ENCODE measurements around the gene ASAH2B. TPM values are rescaled to one million over a fixed set of nuclear protein-coding genes. Genes with fewer than 3 reads are reported as not detected.
"Not testable (repeated sequence)": the region's sequence is repeated elsewhere in the genome, so short reads cannot be mapped to it uniquely, and the experiment has no call there.

ASAH2B gene
- total RNA-seq (2022), result 8.8 and 9.4 TPM in 2 replicates
- Bru-seq, nascent RNA, result percentile 79 among the genes with signal in this experiment
- BruChase-seq, experiment 1, labeled RNA remaining after a 2-hour chase, result percentile 80 among the genes with signal in this experiment
- BruChase-seq, experiment 2, labeled RNA remaining after a 6-hour chase, result percentile 65 among the genes with signal in this experiment
- long read RNA-seq, full-length matches to known transcripts, result 32 of 42 reads
- long read RNA-seq, partial matches to known transcripts, result 3 of 42 reads
- long read RNA-seq, other reads (novel, unspliced or antisense), result 7 of 42 reads

DNA sequence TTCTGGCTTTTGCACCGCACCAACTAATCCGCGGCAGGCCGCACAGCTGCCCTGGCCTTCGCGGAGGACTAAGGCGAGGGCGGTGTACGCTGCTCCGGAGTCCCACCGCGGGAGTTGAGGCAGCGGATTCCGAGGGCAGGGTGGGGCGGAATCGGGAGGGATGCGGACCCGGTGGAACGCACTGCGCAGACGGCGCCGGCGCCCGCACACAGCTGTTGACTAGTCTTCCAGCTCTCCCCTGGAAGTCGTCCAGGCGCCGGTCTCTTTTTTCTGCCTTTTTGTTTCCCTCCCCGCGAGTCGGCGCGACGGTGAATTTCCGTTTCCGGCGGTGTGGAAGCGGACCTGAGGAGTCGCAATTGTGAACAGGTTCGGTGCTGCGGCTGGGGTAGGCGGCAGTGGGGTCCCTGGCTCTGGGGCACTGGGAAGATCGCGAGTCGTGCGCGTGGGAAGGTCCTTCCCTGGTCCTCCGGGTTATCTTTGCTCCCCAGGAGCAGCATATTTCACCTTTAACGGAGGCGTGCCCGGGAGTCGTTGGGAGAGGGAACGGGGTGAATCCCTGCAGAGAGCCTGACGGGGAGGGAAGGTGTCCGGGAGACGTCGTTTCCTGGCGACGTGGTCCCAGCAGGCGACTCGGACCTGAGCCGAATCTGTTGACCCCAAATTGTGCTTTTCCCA lies at the start of gene ASAH2B:
Gene ASAH2B, plus strand, starts transcription at position 319 of the 675 bp plus-strand sequence. CDS start 5,195 bp downstream, outside the sequence.
- TSS peak; percentile 82 for BruUV-seq (replicated peaks)
- DNase-seq, result peak; percentile 86 to 87
- Mint-ChIP-seq H3K27ac (ENCODE audit: unreplicated experiment) (peak within 1 kb of the TSS; percentile 97), H3K9me3 (ENCODE audit: unreplicated experiment) (no peaks in the 10 kb centered on the region), H3K27me3 (ENCODE audit: insufficient read depth, unreplicated experiment) (peaks cover 6% of the 10 kb centered on the region), H3K4me3 (ENCODE audit: unreplicated experiment) (peak within 1 kb of the TSS; percentile 95), H3K4me1 (ENCODE audit: low read depth, unreplicated experiment) (peaks cover 7% of the 10 kb centered on the region), H3K36me3 (ENCODE audit: insufficient read depth, unreplicated experiment) (peaks cover 9% of the 10 kb centered on the region)
- H3K36me3 ChIP-seq (ENCODE audit: control insufficient read depth, insufficient read depth, low read length), result no peaks in the 10 kb centered on the region
- H3K9me3 ChIP-seq, result no peaks in the 10 kb centered on the region
- H3K4me3 ChIP-seq (ENCODE audit: low read depth, low read length), result peak within 1 kb of the TSS; percentile 88
- CTCF ChIA-PET, result interaction anchor here (1.1 kb wide), 1 partner anchor 80 kb away, joined by 4 read pairs; no protein-coding TSS in a partner anchor
- intact Hi-C loops (cut with micrococcal nuclease; ENCODE audit: unreplicated experiment), result no loop called here
- no peaks in the 10 kb centered on the region for H3K27me3 ChIP-seq (replicated peaks; ENCODE audit: control insufficient read depth, insufficient read depth, low read length)
- TF ChIP-seq CTCF (IDR thresholded peaks at IDR 0.05; ENCODE audit: insufficient read depth in 1 of 2, low read depth in 1 of 2, low read length in 1 of 2, severe bottlenecking in 1 of 2, unreplicated experiment in 1 of 2), result no peak
- 0 out of 2 replicates have a peak, but pooled peaks cover 6% of the 10 kb centered on the region for H3K4me1 ChIP-seq
- POLR2A ChIA-PET, result no interaction called here

GRCh38 chr10:50697819-50698218 lies 41.9 kb upstream of the ASAH2B start:
- H3K36me3 Mint-ChIP-seq (ENCODE audit: insufficient read depth, unreplicated experiment); H3K27ac Mint-ChIP-seq (ENCODE audit: unreplicated experiment); H3K9me3 ChIP-seq; H3K4me1 Mint-ChIP-seq (ENCODE audit: low read depth, unreplicated experiment); H3K9me3 Mint-ChIP-seq (ENCODE audit: unreplicated experiment); H3K4me1 ChIP-seq; intact Hi-C loops (cut with micrococcal nuclease; ENCODE audit: unreplicated experiment); DNase-seq; CTCF ChIA-PET; POLR2A ChIA-PET; BruUV-seq (replicated peaks); H3K4me3 Mint-ChIP-seq (ENCODE audit: unreplicated experiment); H3K4me3 ChIP-seq (ENCODE audit: low read depth, low read length); H3K36me3 ChIP-seq (ENCODE audit: control insufficient read depth, insufficient read depth, low read length); H3K27me3 ChIP-seq (replicated peaks; ENCODE audit: control insufficient read depth, insufficient read depth, low read length): not testable (repeated sequence)
- peaks cover 13% of the 10 kb centered on the region for H3K27me3 Mint-ChIP-seq (ENCODE audit: insufficient read depth, unreplicated experiment)

DNA sequence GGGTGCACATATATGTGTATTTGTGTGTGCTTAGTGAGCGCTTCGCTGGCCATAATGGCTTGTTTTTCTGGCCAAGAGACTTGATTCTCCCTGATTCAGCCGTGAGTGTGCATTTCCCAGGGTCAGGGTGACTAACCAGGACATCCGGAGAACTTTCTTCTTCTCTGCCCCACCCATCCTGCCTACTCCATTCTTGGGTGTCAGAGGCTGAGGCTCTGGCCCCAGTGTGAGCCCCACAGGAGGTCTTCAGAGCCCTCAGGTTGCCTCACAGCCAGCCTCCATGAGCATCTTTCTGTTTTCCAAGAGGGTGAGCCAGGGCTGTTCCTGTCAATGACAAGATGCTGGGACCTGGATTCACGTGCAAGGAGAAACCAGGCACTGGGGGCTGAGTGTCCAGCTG lies 37.8 kb upstream of the ASAH2B start:
- H3K27ac Mint-ChIP-seq (ENCODE audit: unreplicated experiment); POLR2A ChIA-PET; H3K27me3 Mint-ChIP-seq (ENCODE audit: insufficient read depth, unreplicated experiment); BruUV-seq (replicated peaks); H3K27me3 ChIP-seq (replicated peaks; ENCODE audit: control insufficient read depth, insufficient read depth, low read length); DNase-seq; H3K9me3 Mint-ChIP-seq (ENCODE audit: unreplicated experiment); H3K4me1 Mint-ChIP-seq (ENCODE audit: low read depth, unreplicated experiment); H3K4me3 ChIP-seq (ENCODE audit: low read depth, low read length); intact Hi-C loops (cut with micrococcal nuclease; ENCODE audit: unreplicated experiment); H3K9me3 ChIP-seq; CTCF ChIA-PET; H3K4me1 ChIP-seq; H3K36me3 Mint-ChIP-seq (ENCODE audit: insufficient read depth, unreplicated experiment); H3K4me3 Mint-ChIP-seq (ENCODE audit: unreplicated experiment); H3K36me3 ChIP-seq (ENCODE audit: control insufficient read depth, insufficient read depth, low read length): not testable (repeated sequence)

DNA sequence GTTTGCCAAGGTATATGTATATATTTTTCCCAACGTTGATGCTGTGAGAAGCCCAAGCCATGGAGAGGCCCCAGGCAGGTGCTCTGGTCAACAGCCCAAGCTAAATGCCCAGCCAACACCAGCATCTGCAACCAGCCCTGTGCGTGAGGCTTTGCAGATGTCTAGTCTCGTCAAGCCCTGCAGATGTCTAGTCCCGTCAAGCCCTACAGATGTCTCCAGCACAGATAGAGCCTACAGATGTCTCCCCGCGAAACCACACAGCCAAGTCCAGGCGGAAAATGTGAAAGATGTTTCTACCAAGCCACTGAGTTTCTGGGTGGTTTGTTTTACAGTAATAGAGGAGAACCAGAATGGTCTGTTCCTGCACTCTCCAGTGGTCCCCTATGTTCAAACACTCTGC lies 36.7 kb upstream of the ASAH2B start:
- H3K27me3 Mint-ChIP-seq (ENCODE audit: insufficient read depth, unreplicated experiment); H3K27me3 ChIP-seq (replicated peaks; ENCODE audit: control insufficient read depth, insufficient read depth, low read length); H3K4me3 Mint-ChIP-seq (ENCODE audit: unreplicated experiment); H3K4me1 ChIP-seq; H3K4me3 ChIP-seq (ENCODE audit: low read depth, low read length); H3K36me3 ChIP-seq (ENCODE audit: control insufficient read depth, insufficient read depth, low read length); BruUV-seq (replicated peaks); H3K9me3 ChIP-seq; POLR2A ChIA-PET; DNase-seq; H3K36me3 Mint-ChIP-seq (ENCODE audit: insufficient read depth, unreplicated experiment); CTCF ChIA-PET; H3K9me3 Mint-ChIP-seq (ENCODE audit: unreplicated experiment); intact Hi-C loops (cut with micrococcal nuclease; ENCODE audit: unreplicated experiment); H3K27ac Mint-ChIP-seq (ENCODE audit: unreplicated experiment); H3K4me1 Mint-ChIP-seq (ENCODE audit: low read depth, unreplicated experiment): not testable (repeated sequence)

- H3K9me3 Mint-ChIP-seq (ENCODE audit: unreplicated experiment); POLR2A ChIA-PET; H3K4me3 Mint-ChIP-seq (ENCODE audit: unreplicated experiment); intact Hi-C loops (cut with micrococcal nuclease; ENCODE audit: unreplicated experiment); H3K36me3 ChIP-seq (ENCODE audit: control insufficient read depth, insufficient read depth, low read length); CTCF ChIA-PET; H3K4me3 ChIP-seq (ENCODE audit: low read depth, low read length); H3K4me1 Mint-ChIP-seq (ENCODE audit: low read depth, unreplicated experiment); H3K27ac Mint-ChIP-seq (ENCODE audit: unreplicated experiment); H3K9me3 ChIP-seq; H3K27me3 ChIP-seq (replicated peaks; ENCODE audit: control insufficient read depth, insufficient read depth, low read length); H3K27me3 Mint-ChIP-seq (ENCODE audit: insufficient read depth, unreplicated experiment); H3K36me3 Mint-ChIP-seq (ENCODE audit: insufficient read depth, unreplicated experiment); DNase-seq; H3K4me1 ChIP-seq; BruUV-seq (replicated peaks): not testable (repeated sequence)
Observed at GRCh38 chr10:50704436-50705079, 35.2 kb upstream of the ASAH2B start.

GRCh38 chr10:50706006-50706405 lies 33.7 kb upstream of the ASAH2B start:
- CTCF ChIA-PET; H3K4me1 Mint-ChIP-seq (ENCODE audit: low read depth, unreplicated experiment); intact Hi-C loops (cut with micrococcal nuclease; ENCODE audit: unreplicated experiment); H3K9me3 ChIP-seq; DNase-seq; H3K27ac Mint-ChIP-seq (ENCODE audit: unreplicated experiment); H3K36me3 ChIP-seq (ENCODE audit: control insufficient read depth, insufficient read depth, low read length); H3K27me3 ChIP-seq (replicated peaks; ENCODE audit: control insufficient read depth, insufficient read depth, low read length); BruUV-seq (replicated peaks); H3K36me3 Mint-ChIP-seq (ENCODE audit: insufficient read depth, unreplicated experiment); H3K4me3 ChIP-seq (ENCODE audit: low read depth, low read length); H3K4me1 ChIP-seq; H3K4me3 Mint-ChIP-seq (ENCODE audit: unreplicated experiment); H3K9me3 Mint-ChIP-seq (ENCODE audit: unreplicated experiment); POLR2A ChIA-PET; H3K27me3 Mint-ChIP-seq (ENCODE audit: insufficient read depth, unreplicated experiment): not testable (repeated sequence)
